Smooth muscle cell (in vitro differentiated cells): ENCODE measurements around the gene CEP112. TPM values are rescaled to one million over a fixed set of nuclear protein-coding genes. Genes with fewer than 3 reads are reported as not detected.

Experiments
- DNase-seq: peaks from one replicate; lab custom pipeline; 2025; ENCODE audit not compliant: unreplicated experiment; lab: John Stamatoyannopoulos, UW
- H2AFZ ChIP-seq: fragments of 200-600 bp; sonication (generic); 2 replicates; pipeline ENCODE4 v1.6.0; 2016; ENCODE audit warnings: antibody characterized with exemption, low read depth, mild to moderate bottlenecking
- H3F3A ChIP-seq: fragments of 200-600 bp; sonication (generic); 2 replicates; pipeline ENCODE4 v1.6.0; 2017; ENCODE audit warnings: antibody characterized with exemption, low read depth
- H3K27ac ChIP-seq: fragments of 200-600 bp; sonication (generic); 2 replicates; pipeline ENCODE4 v1.5.1; 2016; ENCODE audit warnings: low read depth, mild to moderate bottlenecking
- H3K27me3 ChIP-seq: fragments of 200-600 bp; sonication (generic); 2 replicates; pipeline ENCODE4 v1.6.1; 2016; ENCODE audit warnings: low read depth, mild to moderate bottlenecking
- H3K36me3 ChIP-seq: fragments of 200-600 bp; sonication (generic); 2 replicates; pipeline ENCODE4 v1.5.1; 2016; ENCODE audit warnings: low read depth
- H3K4me1 ChIP-seq: fragments of 200-600 bp; sonication (generic); 2 replicates; pipeline ENCODE4 v1.5.1; 2016; ENCODE audit warnings: low read depth
- H3K4me2 ChIP-seq: fragments of 200-600 bp; sonication (generic); 2 replicates; pipeline ENCODE4 v1.6.0; 2016; ENCODE audit warnings: mild to moderate bottlenecking
- H3K4me3 ChIP-seq: fragments of 200-600 bp; sonication (generic); 2 replicates; pipeline ENCODE4 v1.5.1; 2016; ENCODE audit warnings: mild to moderate bottlenecking
- H3K79me2 ChIP-seq: fragments of 200-600 bp; sonication (generic); 2 replicates; pipeline ENCODE4 v1.6.0; 2016; ENCODE audit warnings: low read depth, mild to moderate bottlenecking
- H3K9ac ChIP-seq: fragments of 200-600 bp; sonication (generic); 2 replicates; pipeline ENCODE4 v1.6.0; 2016; ENCODE audit warnings: low read depth
- H3K9me3 ChIP-seq: fragments of 200-600 bp; sonication (generic); replicated peaks from 2 replicates; pipeline ENCODE4 v1.5.1; 2016; ENCODE audit warnings: low read depth
- H4K20me1 ChIP-seq: fragments of 200-600 bp; sonication (generic); 2 replicates; pipeline ENCODE4 v1.6.0; 2016; ENCODE audit warnings: low read depth
- CTCF ChIP-seq: fragments of 200-600 bp; sonication (generic); IDR thresholded peaks from 2 replicates; pipeline ENCODE4 v1.5.1; 2017; ENCODE audit warnings: borderline replicate concordance, mild to moderate bottlenecking, antibody characterized with exemption; ENCODE audit not compliant: insufficient read depth, poor library complexity, severe bottlenecking
- WGBS: methylation state at CpG from one replicate; pipeline ENCODE4 v1.1.7; 2016; ENCODE audit warnings: low lambda C conversion rate; 5-methylcytosine and 5-hydroxymethylcytosine counted together
- polyA plus RNA-seq: library from polyadenylated mRNA; unstranded; fragments of >200 nt; fragmentation: Nextera tagmentation; extraction: Ambion mirVana; gene quantifications from 2 replicates; pipeline ENCODE4 v1.2.1, GENCODE V29; 2016
- total RNA-seq: library from RNA; depleted of rRNA; stranded (reverse); fragments of >200 nt; gene quantifications from 2 replicates; pipeline ENCODE4 v1.2.3, GENCODE V29; 2014

CEP112 gene
- total and polyA plus RNA-seq, 2 experiments from 2014 or later = 8.3 to 9.9 TPM

GRCh38 chr17:66054242-66054641 is 137.7 kb downstream of the CEP112 start:
- H3K9ac ChIP-seq = no peak overlapping the region
- H4K20me1 ChIP-seq = no peaks in the 10 kb centered on the region
- H3K36me3 ChIP-seq = no peaks in the 10 kb centered on the region
- H3K4me1 ChIP-seq = no peaks in the 10 kb centered on the region
- DNase-seq = no peak
- no peaks in the 10 kb centered on the region for H3K9me3 ChIP-seq
- 96% methylated on average over 1 of the region's 1 CpG for WGBS
- H3K79me2 ChIP-seq = no peaks in the 10 kb centered on the region
- H3K4me3 ChIP-seq = no peak overlapping the region
- H3K27ac ChIP-seq = no peak overlapping the region
- H2AFZ ChIP-seq = no peak overlapping the region
- no peak overlapping the region for H3K4me2 ChIP-seq
- H3K27me3 ChIP-seq = no peaks in the 10 kb centered on the region
- H3F3A ChIP-seq = no peaks in the 10 kb centered on the region
- no peak for TF ChIP-seq CTCF

GRCh38 chr17:66044083-66044482 is 147.8 kb downstream of the CEP112 start:
- 69% methylated on average over 2 of the region's 2 CpGs for WGBS
- no peak for TF ChIP-seq CTCF
- no peak overlapping the region for H2AFZ ChIP-seq

GRCh38 chr17:66043419-66043818 is 148.5 kb downstream of the CEP112 start:
- H3K4me1 ChIP-seq = no peaks in the 10 kb centered on the region
- H3F3A ChIP-seq = no peaks in the 10 kb centered on the region
- H3K4me2 ChIP-seq = no peak overlapping the region
- no peaks in the 10 kb centered on the region for H3K36me3 ChIP-seq
- no peaks in the 10 kb centered on the region for H3K9me3 ChIP-seq
- no peaks in the 10 kb centered on the region for H4K20me1 ChIP-seq
- H3K4me3 ChIP-seq = no peak overlapping the region
- H3K27ac ChIP-seq = no peak overlapping the region
- no peak for DNase-seq
- H2AFZ ChIP-seq = no peak overlapping the region
- WGBS = 94% methylated on average over 3 of the region's 3 CpGs
- H3K9ac ChIP-seq = no peak overlapping the region
- no peak for TF ChIP-seq CTCF
- no peaks in the 10 kb centered on the region for H3K79me2 ChIP-seq
- H3K27me3 ChIP-seq = no peaks in the 10 kb centered on the region

More at GRCh38 chr17:66044083-66044482, 147.8 kb downstream of the CEP112 start:
- H3K36me3 ChIP-seq = no peaks in the 10 kb centered on the region
- no peak for DNase-seq
- H3F3A ChIP-seq = no peaks in the 10 kb centered on the region
- no peaks in the 10 kb centered on the region for H3K9me3 ChIP-seq
- no peaks in the 10 kb centered on the region for H3K27me3 ChIP-seq
- H4K20me1 ChIP-seq = no peaks in the 10 kb centered on the region
- no peaks in the 10 kb centered on the region for H3K79me2 ChIP-seq
- no peak overlapping the region for H3K4me3 ChIP-seq
- H3K4me2 ChIP-seq = no peak overlapping the region
- no peak overlapping the region for H3K27ac ChIP-seq
- H3K9ac ChIP-seq = no peak overlapping the region
- H3K4me1 ChIP-seq = no peaks in the 10 kb centered on the region

GRCh38 chr17:66040402-66040801 is 151.5 kb downstream of the CEP112 start:
- no peak overlapping the region for H3K9ac ChIP-seq
- H3K9me3 ChIP-seq = no peaks in the 10 kb centered on the region
- H3K4me2 ChIP-seq = no peak overlapping the region
- H3K4me1 ChIP-seq = no peaks in the 10 kb centered on the region
- H3K27me3 ChIP-seq = no peaks in the 10 kb centered on the region
- no peak overlapping the region for H3K4me3 ChIP-seq
- DNase-seq = no peak
- no peak overlapping the region for H3K27ac ChIP-seq
- no peaks in the 10 kb centered on the region for H3K79me2 ChIP-seq
- no peaks in the 10 kb centered on the region for H4K20me1 ChIP-seq
- no peaks in the 10 kb centered on the region for H3K36me3 ChIP-seq
- 81% methylated on average over 4 of the region's 4 CpGs for WGBS
- H3F3A ChIP-seq = no peaks in the 10 kb centered on the region
- no peak overlapping the region for H2AFZ ChIP-seq
- TF ChIP-seq CTCF = no peak
